ENCODE data around the gene GNLY. TPM values are rescaled to one million over a fixed set of nuclear protein-coding genes. Genes with fewer than 3 reads are reported as not detected.
"Not testable (repeated sequence)": the region's sequence is repeated elsewhere in the genome, so short reads cannot be mapped to it uniquely, and the experiment has no call there.

GNLY gene
- polyA plus RNA-seq, 1 experiment, result not detected

GRCh38 chr2:85712336-85712735 lies 18.2 kb downstream of the GNLY start:
- H3K27me3 ChIP-seq (ENCODE audit: control insufficient read depth, insufficient read depth, low read length), result no peaks in the 10 kb centered on the region; the same call in 1 of the 2 replicates
- TF ChIP-seq, protein P1, sequence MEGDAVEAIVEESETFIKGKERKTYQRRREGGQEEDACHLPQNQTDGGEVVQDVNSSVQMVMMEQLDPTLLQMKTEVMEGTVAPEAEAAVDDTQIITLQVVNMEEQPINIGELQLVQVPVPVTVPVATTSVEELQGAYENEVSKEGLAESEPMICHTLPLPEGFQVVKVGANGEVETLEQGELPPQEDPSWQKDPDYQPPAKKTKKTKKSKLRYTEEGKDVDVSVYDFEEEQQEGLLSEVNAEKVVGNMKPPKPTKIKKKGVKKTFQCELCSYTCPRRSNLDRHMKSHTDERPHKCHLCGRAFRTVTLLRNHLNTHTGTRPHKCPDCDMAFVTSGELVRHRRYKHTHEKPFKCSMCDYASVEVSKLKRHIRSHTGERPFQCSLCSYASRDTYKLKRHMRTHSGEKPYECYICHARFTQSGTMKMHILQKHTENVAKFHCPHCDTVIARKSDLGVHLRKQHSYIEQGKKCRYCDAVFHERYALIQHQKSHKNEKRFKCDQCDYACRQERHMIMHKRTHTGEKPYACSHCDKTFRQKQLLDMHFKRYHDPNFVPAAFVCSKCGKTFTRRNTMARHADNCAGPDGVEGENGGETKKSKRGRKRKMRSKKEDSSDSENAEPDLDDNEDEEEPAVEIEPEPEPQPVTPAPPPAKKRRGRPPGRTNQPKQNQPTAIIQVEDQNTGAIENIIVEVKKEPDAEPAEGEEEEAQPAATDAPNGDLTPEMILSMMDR (IDR thresholded peaks at IDR 0.05; ENCODE audit: insufficient read depth, low read depth, low read length), result no peak
- no peak for DNase-seq (ENCODE audit: low read depth)
- no peaks in the 10 kb centered on the region; the same call in 1 of the 2 replicates for H3K36me3 ChIP-seq (ENCODE audit: control insufficient read depth, insufficient read depth, low read length)
- POLR2A ChIA-PET, result no interaction called here
- no peak overlapping the region for H3K4me3 ChIP-seq (ENCODE audit: low read depth, low read length)
- CTCF ChIA-PET, result interaction anchor here (0.8 to 3.2 kb wide), 5 partner anchors 16 to 98 kb away, joined by 3 to 18 read pairs (median 5); no protein-coding TSS in a partner anchor

GRCh38 chr2:85712849-85713612 lies 18.9 kb downstream of the GNLY start:
- Histone ChIP-seq H3K36me3 (ENCODE audit: control insufficient read depth, insufficient read depth, low read length) (no peaks in the 10 kb centered on the region; the same call in 1 of the 2 replicates), H3K27me3 (ENCODE audit: control insufficient read depth, insufficient read depth, low read length) (no peaks in the 10 kb centered on the region; the same call in 1 of the 2 replicates), H3K4me3 (ENCODE audit: low read depth, low read length) (no peak overlapping the region)
- POLR2A ChIA-PET, result no interaction called here
- DNase-seq (ENCODE audit: low read depth), result no peak
- TF ChIP-seq, protein P1 (IDR thresholded peaks at IDR 0.05; ENCODE audit: insufficient read depth, low read depth, low read length), result no peak
- CTCF ChIA-PET, result interaction anchor here (1.3 to 3.2 kb wide), 5 partner anchors 16 to 98 kb away, joined by 4 to 18 read pairs (median 6); no protein-coding TSS in a partner anchor

GRCh38 chr2:85713836-85714235 lies 19.7 kb downstream of the GNLY start:
- no peak for DNase-seq (ENCODE audit: low read depth)
- POLR2A ChIA-PET, result no interaction called here
- TF ChIP-seq, protein P1 (IDR thresholded peaks at IDR 0.05; ENCODE audit: insufficient read depth, low read depth, low read length), result no peak

GRCh38 chr2:85714421-85714820 lies 20.3 kb downstream of the GNLY start:
- DNase-seq (ENCODE audit: low read depth); H3K27me3 ChIP-seq (ENCODE audit: control insufficient read depth, insufficient read depth, low read length); H3K36me3 ChIP-seq (ENCODE audit: control insufficient read depth, insufficient read depth, low read length); POLR2A ChIA-PET; H3K4me3 ChIP-seq (ENCODE audit: low read depth, low read length): not testable (repeated sequence)
- CTCF ChIA-PET, result interaction anchor here (0.8 to 6.9 kb wide), 7 partner anchors 9 to 99 kb away, joined by 3 to 54 read pairs (median 3); no protein-coding TSS in a partner anchor

More at GRCh38 chr2:85713836-85714235, 19.7 kb downstream of the GNLY start:
- no peaks in the 10 kb centered on the region; the same call in 1 of the 2 replicates for H3K36me3 ChIP-seq (ENCODE audit: control insufficient read depth, insufficient read depth, low read length)
- CTCF ChIA-PET, result interaction anchor here (0.8 to 2.1 kb wide), 6 partner anchors 15 to 100 kb away, joined by 3 to 16 read pairs (median 3); no protein-coding TSS in a partner anchor
- H3K4me3 ChIP-seq (ENCODE audit: low read depth, low read length), result no peak overlapping the region
- no peaks in the 10 kb centered on the region; the same call in 1 of the 2 replicates for H3K27me3 ChIP-seq (ENCODE audit: control insufficient read depth, insufficient read depth, low read length)

- ChIA-PET CTCF (interaction anchor here (1.3 to 6.9 kb wide), 5 partner anchors 9 to 99 kb away, joined by 3 to 54 read pairs (median 3); no protein-coding TSS in a partner anchor), POLR2A (no interaction called here)
- TF ChIP-seq, protein P1 (IDR thresholded peaks at IDR 0.05; ENCODE audit: insufficient read depth, low read depth, low read length), result no peak
- Histone ChIP-seq H3K4me3 (ENCODE audit: low read depth, low read length) (no peak overlapping the region), H3K27me3 (ENCODE audit: control insufficient read depth, insufficient read depth, low read length) (no peaks in the 10 kb centered on the region; the same call in 1 of the 2 replicates), H3K36me3 (ENCODE audit: control insufficient read depth, insufficient read depth, low read length) (no peaks in the 10 kb centered on the region; the same call in 1 of the 2 replicates)
- DNase-seq (ENCODE audit: low read depth), result no peak
These were observed 20.7 kb downstream of the GNLY start for GRCh38 chr2:85714841-85715240.
